ENCODE data around the gene NEK6. TPM values are rescaled to one million over a fixed set of nuclear protein-coding genes. Genes with fewer than 3 reads are reported as not detected.

NEK6 gene
- total and polyA plus RNA-seq, 3 donors from 2014 or later: 11.5 to 21.5 (median 21.4) TPM

GRCh38 chr9:124394167-124394566 lies 136.4 kb downstream of the NEK6 start:
- H3K36me3 ChIP-seq (ENCODE audit: low read depth, missing control alignments): no peaks in the 10 kb centered on the region
- H3K4me3 ChIP-seq: no peak overlapping the region
- H3K27ac ChIP-seq: no peak overlapping the region
- 84 to 87% methylated on average over 2 of the region's 2 CpGs for WGBS, 2 donors
- TF ChIP-seq CTCF (IDR thresholded peaks at IDR 0.05): no peak
- TF ChIP-seq POLR2A (IDR thresholded peaks at IDR 0.05): no peak
- no peaks in the 10 kb centered on the region for H3K4me1 ChIP-seq
- DNase-seq: no peak
- no peaks in the 10 kb centered on the region for H3K27me3 ChIP-seq
- intact Hi-C loops (cut with DNase I; ENCODE audit: low total_unique reads): no loop called here
- no peaks in the 10 kb centered on the region for H3K9me3 ChIP-seq

GRCh38 chr9:124394596-124394995 lies 136.8 kb downstream of the NEK6 start:
- no peak for TF ChIP-seq CTCF (IDR thresholded peaks at IDR 0.05)
- TF ChIP-seq POLR2A (IDR thresholded peaks at IDR 0.05): no peak
- Histone ChIP-seq H3K36me3 (ENCODE audit: low read depth, missing control alignments) (no peaks in the 10 kb centered on the region), H3K9me3 (no peaks in the 10 kb centered on the region), H3K4me3 (no peak overlapping the region), H3K27me3 (no peaks in the 10 kb centered on the region), H3K4me1 (peaks cover 2% of the 10 kb centered on the region), H3K27ac (no peak overlapping the region)
- intact Hi-C loops (cut with DNase I; ENCODE audit: low total_unique reads): no loop called here
- DNase-seq: no peak
- 90 to 93% methylated on average over 3 of the region's 3 CpGs for WGBS, 2 donors

GRCh38 chr9:124395826-124396225 lies 138.1 kb downstream of the NEK6 start:
- intact Hi-C loops (cut with DNase I; ENCODE audit: low total_unique reads): no loop called here
- H3K27me3 ChIP-seq: no peaks in the 10 kb centered on the region
- no peak for TF ChIP-seq CTCF (IDR thresholded peaks at IDR 0.05)
- TF ChIP-seq POLR2A (IDR thresholded peaks at IDR 0.05): no peak
- no peaks in the 10 kb centered on the region for H3K9me3 ChIP-seq
- DNase-seq: no peak
- no peak overlapping the region for H3K27ac ChIP-seq
- no peak overlapping the region for H3K4me3 ChIP-seq
- peaks cover 10% of the 10 kb centered on the region for H3K4me1 ChIP-seq
- WGBS, 2 donors: 86 to 87% methylated on average over 4 of the region's 4 CpGs
- no peaks in the 10 kb centered on the region for H3K36me3 ChIP-seq (ENCODE audit: low read depth, missing control alignments)

GRCh38 chr9:124398191-124398935 lies 140.6 kb downstream of the NEK6 start:
- WGBS, 2 donors: 81 to 82% methylated on average over 8 of the region's 8 CpGs
- no peak overlapping the region for H3K4me3 ChIP-seq

More at GRCh38 chr9:124398191-124398935, 140.6 kb downstream of the NEK6 start:
- Histone ChIP-seq H3K9me3 (no peaks in the 10 kb centered on the region), H3K27me3 (no peaks in the 10 kb centered on the region), H3K36me3 (ENCODE audit: low read depth, missing control alignments) (no peaks in the 10 kb centered on the region), H3K27ac (no peak overlapping the region), H3K4me1 (peaks cover 10% of the 10 kb centered on the region)
- TF ChIP-seq POLR2A (IDR thresholded peaks at IDR 0.05): no peak
- TF ChIP-seq CTCF (IDR thresholded peaks at IDR 0.05): no peak
- intact Hi-C loops (cut with DNase I; ENCODE audit: low total_unique reads): no loop called here
- DNase-seq: no peak

Data from testis (tissue), 3 donors.